Caco-2 (cell line): ENCODE results near the gene WWP2. TPM values are rescaled to one million over a fixed set of nuclear protein-coding genes. Genes with fewer than 3 reads are reported as not detected.

Experiments used
- BruUV-seq: library from RNA; stranded (reverse); fragments of 400-500 nt; replicated peaks from 2 replicates; lab custom pipeline; 2021; lab: Mats Ljungman, UMichigan
- CTCF ChIA-PET: fragments of 300-600 bp; sonication (Branson Sonifier 250); formaldehyde crosslinking; loops from one replicate; lab custom pipeline; 2022; ENCODE audit warnings: antibody characterized with exemption; lab: Charles Lee
- POLR2A ChIA-PET: fragments of 300-600 bp; sonication (Branson Sonifier 250); formaldehyde crosslinking; loops from one replicate; lab custom pipeline; 2022; ENCODE audit warnings: antibody characterized with exemption; lab: Charles Lee
- DNase-seq, 2 experiments: peaks; one replicate each; pipeline versions ENCODE4 v3.0.0 to v3.0.0-alpha.2; 2020 to 2022
- H3K27me3 ChIP-seq: replicated peaks from 2 replicates; pipeline ENCODE4 v1.6.0; 2011; ENCODE audit warnings: low read length; ENCODE audit not compliant: control insufficient read depth, insufficient read depth
- H3K36me3 ChIP-seq: 2 replicates; pipeline ENCODE4 v1.5.1; 2011; ENCODE audit warnings: low read length; ENCODE audit not compliant: control insufficient read depth, insufficient read depth
- H3K4me1 ChIP-seq: fragments of 250-450 bp; sonication (Bioruptor Pico); 2 replicates; pipeline ENCODE4 v1.5.1; 2020; ENCODE audit warnings: mild to moderate bottlenecking
- H3K4me3 ChIP-seq: 2 replicates; pipeline ENCODE4 v1.5.1; 2011; ENCODE audit warnings: low read depth, mild to moderate bottlenecking, control low read depth, low read length
- H3K9me3 ChIP-seq: fragments of 250-450 bp; sonication (Bioruptor Pico); 2 replicates; pipeline ENCODE4 v1.5.1; 2020; ENCODE audit warnings: mild to moderate bottlenecking, moderate library complexity
- H3K27ac Mint-ChIP-seq: one replicate; pipeline ENCODE4 v1.8.0; 2022; ENCODE audit warnings: mixed read lengths; ENCODE audit not compliant: unreplicated experiment
- H3K27me3 Mint-ChIP-seq: one replicate; pipeline ENCODE4 v1.8.0; 2022; ENCODE audit warnings: mixed read lengths; ENCODE audit not compliant: insufficient read depth, unreplicated experiment
- H3K36me3 Mint-ChIP-seq: one replicate; pipeline ENCODE4 v1.8.0; 2022; ENCODE audit warnings: mild to moderate bottlenecking, mixed read lengths; ENCODE audit not compliant: insufficient read depth, unreplicated experiment
- H3K4me1 Mint-ChIP-seq: one replicate; pipeline ENCODE4 v1.8.0; 2022; ENCODE audit warnings: low read depth, mixed read lengths; ENCODE audit not compliant: unreplicated experiment
- H3K4me3 Mint-ChIP-seq: one replicate; pipeline ENCODE4 v1.8.0; 2022; ENCODE audit warnings: mild to moderate bottlenecking, moderate library complexity, mixed read lengths; ENCODE audit not compliant: unreplicated experiment
- H3K9me3 Mint-ChIP-seq: one replicate; pipeline ENCODE4 v1.8.0; 2022; ENCODE audit warnings: mixed read lengths; ENCODE audit not compliant: unreplicated experiment
- intact Hi-C: fragments of 100-400 bp; cut with micrococcal nuclease; formaldehyde crosslinking; loops from one replicate; pipeline ENCODE4 v1.10.0; 2022; ENCODE audit not compliant: unreplicated experiment
- total RNA-seq: library from RNA; stranded (reverse); gene quantifications from 2 replicates; pipeline ENCODE4 v1.2.3, GENCODE V29; 2022
- TF ChIP-seq, protein P1 (sequence below), 2 experiments: fragments of 200-600 bp in 1 of 2; IDR thresholded peaks; 1 replicate in 1 of 2; 2 replicates in 1 of 2; pipeline versions ENCODE4 v1.5.1 to v1.8.0; 2011 to 2022; ENCODE audit warnings: antibody characterized with exemption in 1 of 2, control low read depth in 1 of 2, inconsistent platforms in 1 of 2, low read depth in 1 of 2, low read length in 1 of 2, mild to moderate bottlenecking in 1 of 2, moderate library complexity in 1 of 2; ENCODE audit not compliant: insufficient read depth in 1 of 2, severe bottlenecking in 1 of 2, unreplicated experiment in 1 of 2

The WWP2 gene
- total RNA-seq, 1 experiment from 2014 or later, result 39.7 TPM

DNA sequence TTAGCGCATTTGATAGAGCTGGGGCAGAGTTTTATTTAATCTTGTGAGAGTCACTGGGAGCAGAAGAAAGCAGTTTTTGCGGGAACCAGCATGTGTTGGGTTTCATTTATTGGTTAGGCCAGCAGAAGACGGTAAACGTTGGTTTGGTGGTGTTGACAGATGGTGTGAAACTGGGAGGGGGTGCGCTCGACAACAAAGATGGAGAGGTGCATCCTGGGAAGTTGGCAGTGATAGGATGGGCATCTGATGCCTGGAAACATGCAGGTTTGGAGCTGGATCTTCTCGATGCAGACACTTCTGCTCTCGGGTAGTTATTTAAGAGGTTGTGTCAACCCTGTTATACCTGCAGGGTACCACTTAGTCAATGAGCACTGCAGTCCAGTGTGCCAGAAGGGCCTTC lies 164.1 kb downstream of the WWP2 start:
- DNase-seq, result no peak
- Histone ChIP-seq H3K4me1 (no peaks in the 10 kb centered on the region), H3K36me3 (no peaks in the 10 kb centered on the region), H3K4me3 (no peak overlapping the region), H3K27me3 (no peaks in the 10 kb centered on the region), H3K9me3 (no peaks in the 10 kb centered on the region)
- Mint-ChIP-seq H3K27me3 (no peaks in the 10 kb centered on the region), H3K4me1 (no peaks in the 10 kb centered on the region), H3K9me3 (no peaks in the 10 kb centered on the region), H3K36me3 (no peaks in the 10 kb centered on the region), H3K4me3 (no peak overlapping the region), H3K27ac (no peak overlapping the region)
- CTCF ChIA-PET, result no interaction called here
- intact Hi-C loops, result no loop called here
- POLR2A ChIA-PET, result no interaction called here
- BruUV-seq, result no TSS peak
- TF ChIP-seq, protein P1, sequence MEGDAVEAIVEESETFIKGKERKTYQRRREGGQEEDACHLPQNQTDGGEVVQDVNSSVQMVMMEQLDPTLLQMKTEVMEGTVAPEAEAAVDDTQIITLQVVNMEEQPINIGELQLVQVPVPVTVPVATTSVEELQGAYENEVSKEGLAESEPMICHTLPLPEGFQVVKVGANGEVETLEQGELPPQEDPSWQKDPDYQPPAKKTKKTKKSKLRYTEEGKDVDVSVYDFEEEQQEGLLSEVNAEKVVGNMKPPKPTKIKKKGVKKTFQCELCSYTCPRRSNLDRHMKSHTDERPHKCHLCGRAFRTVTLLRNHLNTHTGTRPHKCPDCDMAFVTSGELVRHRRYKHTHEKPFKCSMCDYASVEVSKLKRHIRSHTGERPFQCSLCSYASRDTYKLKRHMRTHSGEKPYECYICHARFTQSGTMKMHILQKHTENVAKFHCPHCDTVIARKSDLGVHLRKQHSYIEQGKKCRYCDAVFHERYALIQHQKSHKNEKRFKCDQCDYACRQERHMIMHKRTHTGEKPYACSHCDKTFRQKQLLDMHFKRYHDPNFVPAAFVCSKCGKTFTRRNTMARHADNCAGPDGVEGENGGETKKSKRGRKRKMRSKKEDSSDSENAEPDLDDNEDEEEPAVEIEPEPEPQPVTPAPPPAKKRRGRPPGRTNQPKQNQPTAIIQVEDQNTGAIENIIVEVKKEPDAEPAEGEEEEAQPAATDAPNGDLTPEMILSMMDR (IDR thresholded peaks at IDR 0.05; ENCODE audit: insufficient read depth in 1 of 2, low read depth in 1 of 2, low read length in 1 of 2, severe bottlenecking in 1 of 2, unreplicated experiment in 1 of 2), result no peak

- H3K4me3 Mint-ChIP-seq, result no peak overlapping the region
- no peak overlapping the region for H3K27ac Mint-ChIP-seq
- intact Hi-C loops, result no loop called here
These were observed 165.1 kb downstream of the WWP2 start for GRCh38 chr16:69927056-69927757.

GRCh38 chr16:69928856-69929400 lies 166.8 kb downstream of the WWP2 start:
- Histone ChIP-seq H3K4me1 (no peaks in the 10 kb centered on the region), H3K9me3 (no peaks in the 10 kb centered on the region), H3K4me3 (no peak overlapping the region), H3K36me3 (no peaks in the 10 kb centered on the region), H3K27me3 (no peaks in the 10 kb centered on the region)
- Mint-ChIP-seq H3K27me3 (no peaks in the 10 kb centered on the region), H3K27ac (peak overlapping the region; percentile 45), H3K4me3 (no peak overlapping the region), H3K9me3 (no peaks in the 10 kb centered on the region), H3K4me1 (no peaks in the 10 kb centered on the region), H3K36me3 (no peaks in the 10 kb centered on the region)
- intact Hi-C loops, result no loop called here
- TF ChIP-seq, protein P1 (IDR thresholded peaks at IDR 0.05; ENCODE audit: insufficient read depth in 1 of 2, low read depth in 1 of 2, low read length in 1 of 2, severe bottlenecking in 1 of 2, unreplicated experiment in 1 of 2), result no peak
- no TSS peak for BruUV-seq
- no peak for DNase-seq
- POLR2A ChIA-PET, result no interaction called here
- CTCF ChIA-PET, result no interaction called here

More at GRCh38 chr16:69927056-69927757, 165.1 kb downstream of the WWP2 start:
- POLR2A ChIA-PET, result no interaction called here
- no peaks in the 10 kb centered on the region for H3K9me3 ChIP-seq
- BruUV-seq, result no TSS peak
- Mint-ChIP-seq H3K9me3 (no peaks in the 10 kb centered on the region), H3K27me3 (no peaks in the 10 kb centered on the region), H3K4me1 (no peaks in the 10 kb centered on the region), H3K36me3 (no peaks in the 10 kb centered on the region)
- DNase-seq, result no peak
- H3K4me3 ChIP-seq, result no peak overlapping the region
- CTCF ChIA-PET, result interaction anchor here (1.6 kb wide), 1 partner anchor 9 kb away, joined by 4 read pairs; no protein-coding TSS in a partner anchor
- H3K4me1 ChIP-seq, result no peaks in the 10 kb centered on the region
- TF ChIP-seq, protein P1 (IDR thresholded peaks at IDR 0.05; ENCODE audit: insufficient read depth in 1 of 2, low read depth in 1 of 2, low read length in 1 of 2, severe bottlenecking in 1 of 2, unreplicated experiment in 1 of 2), result no peak
- H3K27me3 ChIP-seq, result no peaks in the 10 kb centered on the region
- no peaks in the 10 kb centered on the region for H3K36me3 ChIP-seq
